ENCODE data around the gene BRD3OS. TPM values are rescaled to one million over a fixed set of nuclear protein-coding genes. Genes with fewer than 3 reads are reported as not detected.

Gene BRD3OS
- total and polyA plus RNA-seq, 2 experiments from 2014 or later = 9.2 to 16.0 TPM

- no peaks in the 10 kb centered on the region for H3K9me2 ChIP-seq (ENCODE audit: insufficient read depth)
- Mint-ChIP-seq H3K36me3 (ENCODE audit: low read depth) (peaks cover 20% of the 10 kb centered on the region), H3K9me3 (no peaks in the 10 kb centered on the region), H3K4me3 (no peak overlapping the region), H3K27me3 (ENCODE audit: insufficient read depth, low read depth, poor library complexity) (peaks cover 15% of the 10 kb centered on the region), H3K4me1 (peaks cover 24% of the 10 kb centered on the region), H3K27ac (peak overlapping the region; percentile 53; the same call in 1 of the 2 replicates)
- H3K4me2 ChIP-seq = no peak overlapping the region
- DNase-seq (ENCODE audit: low spot score) = no peak
- no peak for ATAC-seq
- H2AFZ ChIP-seq = no peak overlapping the region
- TF ChIP-seq ZNF114 (CRISPR knock-in tag; IDR thresholded peaks at IDR 0.05) (no peak), EZH2 (IDR thresholded peaks at IDR 0.05; ENCODE audit: low read depth, unreplicated experiment) (no peak), ZNF331 (CRISPR knock-in tag; IDR thresholded peaks at IDR 0.05; ENCODE audit: low read depth) (no peak), REST (IDR thresholded peaks at IDR 0.05; ENCODE audit: unreplicated experiment) (no peak), JUNB (IDR thresholded peaks at IDR 0.05; ENCODE audit: unreplicated experiment) (no peak), CREB1 (CRISPR knock-in tag; IDR thresholded peaks at IDR 0.05; ENCODE audit: low read depth) (no peak), ZNF462 (CRISPR knock-in tag; IDR thresholded peaks at IDR 0.05) (no peak), CTCF (conservative IDR thresholded peaks at IDR 0.05; ENCODE audit: low read depth in 2 of 2) (no peak), EZH2phosphoT487 (IDR thresholded peaks at IDR 0.05; ENCODE audit: unreplicated experiment) (no peak), NANOG (IDR thresholded peaks at IDR 0.05; ENCODE audit: borderline replicate concordance) (no peak), STAT1 (IDR thresholded peaks at IDR 0.05; ENCODE audit: unreplicated experiment) (no peak), POLR2AphosphoS5 (IDR thresholded peaks at IDR 0.05; ENCODE audit: low read depth) (no peak)
- TF ChIP-seq, protein P1, sequence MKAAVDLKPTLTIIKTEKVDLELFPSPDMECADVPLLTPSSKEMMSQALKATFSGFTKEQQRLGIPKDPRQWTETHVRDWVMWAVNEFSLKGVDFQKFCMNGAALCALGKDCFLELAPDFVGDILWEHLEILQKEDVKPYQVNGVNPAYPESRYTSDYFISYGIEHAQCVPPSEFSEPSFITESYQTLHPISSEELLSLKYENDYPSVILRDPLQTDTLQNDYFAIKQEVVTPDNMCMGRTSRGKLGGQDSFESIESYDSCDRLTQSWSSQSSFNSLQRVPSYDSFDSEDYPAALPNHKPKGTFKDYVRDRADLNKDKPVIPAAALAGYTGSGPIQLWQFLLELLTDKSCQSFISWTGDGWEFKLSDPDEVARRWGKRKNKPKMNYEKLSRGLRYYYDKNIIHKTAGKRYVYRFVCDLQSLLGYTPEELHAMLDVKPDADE (IDR thresholded peaks at IDR 0.05) = no peak
- no peak overlapping the region for H3K27ac ChIP-seq (ENCODE audit: low read depth)
- H3K4me3 ChIP-seq = no peak overlapping the region
- no peaks in the 10 kb centered on the region for H3K27me3 ChIP-seq (ENCODE audit: insufficient read depth)
- no peaks in the 10 kb centered on the region; the same call in 1 of the 2 replicates for H3K4me1 ChIP-seq (ENCODE audit: insufficient read depth)
- peaks cover 76% of the 10 kb centered on the region for H3K79me2 ChIP-seq (replicated peaks; ENCODE audit: insufficient read depth)
- H4K20me1 ChIP-seq (replicated peaks; ENCODE audit: insufficient read depth) = peaks cover 19% of the 10 kb centered on the region
- peaks cover 10% of the 10 kb centered on the region; the same call in 1 of the 2 replicates for H3K36me3 ChIP-seq (ENCODE audit: insufficient read depth)
- no peaks in the 10 kb centered on the region for H3F3A ChIP-seq (replicated peaks; ENCODE audit: low read depth)
Measured at GRCh38 chr9:134055981-134056461, 30.7 kb downstream of the BRD3OS start.
